22Rv1 (cell line): ENCODE results near the gene CYS1.

Source experiments
- ZFX ChIP-seq: fragments of 450-650 bp; IDR thresholded peaks from 2 replicates; pipeline ENCODE4 v1.6.1; 2017; ENCODE audit warnings: antibody characterized with exemption, borderline replicate concordance
- TF ChIP-seq, protein P1 (sequence below): fragments of 450-650 bp; IDR thresholded peaks from 2 replicates; pipeline ENCODE4 v1.5.1; 2017; ENCODE audit warnings: mild to moderate bottlenecking

DNA sequence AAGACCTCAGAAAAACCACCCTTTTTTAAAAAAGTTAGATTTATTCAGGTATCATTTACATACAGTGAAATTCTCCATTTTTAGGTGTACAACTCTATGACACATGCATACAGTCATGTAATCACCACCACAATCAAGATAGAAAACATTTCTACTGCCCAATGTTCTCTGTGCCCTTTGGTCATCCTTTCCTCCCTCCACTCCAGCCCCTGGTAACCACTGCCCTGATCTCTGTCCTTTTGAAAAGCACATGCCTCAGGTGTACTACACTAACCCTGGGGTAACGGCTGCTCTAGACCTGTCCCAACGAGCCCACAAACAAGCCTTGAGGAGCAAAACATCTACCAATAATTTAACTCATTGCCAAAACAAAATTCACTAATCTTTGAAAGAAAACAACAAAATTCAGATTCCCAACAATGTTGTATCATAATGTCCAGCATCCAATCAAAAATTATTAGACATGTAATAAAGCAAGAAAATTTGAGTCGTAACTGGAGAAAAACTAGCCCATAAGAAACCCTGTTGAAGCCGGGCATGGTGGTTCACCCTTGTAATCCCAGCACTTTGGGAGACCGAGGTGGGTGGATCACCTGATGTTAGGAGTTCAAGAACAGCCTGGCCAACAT, 62.8 kb downstream of the CYS1 start:
- TF ChIP-seq, protein P1, sequence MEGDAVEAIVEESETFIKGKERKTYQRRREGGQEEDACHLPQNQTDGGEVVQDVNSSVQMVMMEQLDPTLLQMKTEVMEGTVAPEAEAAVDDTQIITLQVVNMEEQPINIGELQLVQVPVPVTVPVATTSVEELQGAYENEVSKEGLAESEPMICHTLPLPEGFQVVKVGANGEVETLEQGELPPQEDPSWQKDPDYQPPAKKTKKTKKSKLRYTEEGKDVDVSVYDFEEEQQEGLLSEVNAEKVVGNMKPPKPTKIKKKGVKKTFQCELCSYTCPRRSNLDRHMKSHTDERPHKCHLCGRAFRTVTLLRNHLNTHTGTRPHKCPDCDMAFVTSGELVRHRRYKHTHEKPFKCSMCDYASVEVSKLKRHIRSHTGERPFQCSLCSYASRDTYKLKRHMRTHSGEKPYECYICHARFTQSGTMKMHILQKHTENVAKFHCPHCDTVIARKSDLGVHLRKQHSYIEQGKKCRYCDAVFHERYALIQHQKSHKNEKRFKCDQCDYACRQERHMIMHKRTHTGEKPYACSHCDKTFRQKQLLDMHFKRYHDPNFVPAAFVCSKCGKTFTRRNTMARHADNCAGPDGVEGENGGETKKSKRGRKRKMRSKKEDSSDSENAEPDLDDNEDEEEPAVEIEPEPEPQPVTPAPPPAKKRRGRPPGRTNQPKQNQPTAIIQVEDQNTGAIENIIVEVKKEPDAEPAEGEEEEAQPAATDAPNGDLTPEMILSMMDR: no peak
- no peak for TF ChIP-seq ZFX
